Dedifferentiated amniotic fluid mesenchymal stem cell (primary cell): ENCODE measurements around the gene SERPING1.
A peak's percentile ranks its signal among the peaks of the same experiment; 100 is the strongest.

Source experiments
- DNase-seq: peaks from one replicate; pipeline ENCODE4 v3.0.0-alpha.2; 2016; ENCODE audit errors: extremely low spot score

SERPING1 gene

DNA sequence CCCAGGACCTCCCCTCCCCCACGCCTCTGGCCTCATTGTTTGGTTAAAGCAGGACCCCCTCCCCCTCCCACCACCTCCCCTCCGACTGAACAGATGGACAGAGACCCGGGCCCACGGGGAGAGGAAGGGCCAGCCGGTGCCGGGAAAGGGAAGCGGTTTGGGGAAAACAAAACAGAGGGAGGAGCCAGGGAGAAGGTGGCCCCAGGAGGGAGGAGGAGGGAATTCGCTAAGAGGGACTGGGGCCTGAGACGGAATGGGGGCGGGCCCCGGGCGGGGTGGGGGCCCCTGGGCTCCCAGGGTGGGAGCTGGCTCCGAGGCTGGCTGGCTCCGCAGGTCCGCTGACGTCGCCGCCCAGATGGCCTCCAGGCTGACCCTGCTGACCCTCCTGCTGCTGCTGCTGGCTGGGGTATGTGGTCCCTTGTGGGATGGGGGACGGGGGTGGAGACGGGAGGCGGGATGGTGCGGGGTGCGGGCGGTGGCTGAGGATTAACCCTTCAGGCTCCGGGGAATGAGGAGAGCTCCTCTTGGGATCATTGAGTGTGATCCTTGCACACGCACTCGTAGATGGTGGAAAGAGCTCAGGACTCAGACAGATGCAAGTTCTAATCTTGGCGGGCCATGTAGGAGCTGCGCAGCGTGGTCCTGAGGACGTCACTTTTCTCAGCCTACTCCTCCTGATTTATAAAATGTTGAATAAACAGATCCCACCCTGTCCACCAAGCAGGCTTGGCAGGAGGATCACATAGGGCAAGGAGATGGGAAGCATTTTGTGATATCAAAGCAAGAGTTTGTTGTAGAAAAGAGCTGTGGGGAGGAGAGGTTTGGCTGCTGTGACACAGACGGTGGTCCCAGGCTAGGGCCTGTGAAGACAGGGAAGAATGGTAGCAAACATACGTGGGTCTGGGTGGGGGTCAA is 688 bp downstream of the SERPING1 start:
- no peak for DNase-seq

DNA sequence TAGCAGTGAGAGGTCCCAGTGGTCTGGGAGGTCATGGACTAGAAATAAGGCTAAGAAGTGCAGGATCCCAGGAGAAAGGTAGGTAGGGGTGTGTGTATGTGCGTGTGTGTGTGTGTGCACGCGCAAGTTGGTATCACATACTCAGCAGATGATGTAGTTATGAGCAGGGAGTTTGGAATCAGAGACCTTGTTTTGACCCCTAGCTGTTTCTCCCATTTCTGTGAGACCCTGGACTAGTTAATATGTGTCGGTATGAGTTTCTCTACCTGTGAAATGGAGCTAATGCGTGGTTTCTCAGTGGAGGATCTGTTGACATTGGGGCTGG is 1.3 kb downstream of the SERPING1 start:
- DNase-seq: no peak

DNA sequence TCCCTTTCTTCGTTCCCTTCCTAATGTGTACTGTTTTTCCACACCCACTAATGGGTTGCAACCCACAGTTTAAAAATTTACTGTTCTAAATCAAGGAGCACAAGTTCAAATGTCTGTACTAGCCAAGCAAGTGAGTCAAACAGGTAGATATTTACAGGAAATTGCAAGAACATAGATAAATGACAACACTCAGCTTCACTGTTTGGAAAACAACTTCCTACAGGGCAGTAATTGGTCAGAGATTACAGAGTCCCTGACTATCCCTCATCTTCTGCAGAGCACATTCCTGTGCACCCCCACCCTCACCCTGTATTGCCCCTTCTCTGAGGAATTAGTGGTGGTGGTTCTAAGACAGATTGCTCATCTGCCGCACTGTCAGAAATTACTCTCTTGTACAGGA is 1.9 kb downstream of the SERPING1 start:
- DNase-seq: no peak

DNA sequence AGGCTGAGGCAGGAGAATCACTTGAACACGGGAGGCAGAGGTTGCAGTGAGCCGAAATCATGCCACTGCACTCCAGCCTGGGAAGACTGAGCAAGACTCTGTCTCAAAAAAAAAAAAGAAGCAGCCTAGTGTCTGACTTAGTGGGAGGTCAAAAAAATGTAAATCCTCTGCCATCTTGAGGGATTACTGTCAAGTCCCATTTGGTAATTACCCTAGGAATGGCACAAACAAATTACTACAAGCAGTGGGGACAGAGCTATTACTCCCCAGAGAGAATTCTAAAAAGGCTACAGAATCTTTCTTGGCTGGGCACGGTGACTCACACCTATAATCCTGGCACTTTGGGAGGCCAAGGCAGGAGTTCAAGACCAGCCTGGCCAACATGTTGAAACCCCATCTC is 3.8 kb downstream of the SERPING1 start:
- DNase-seq: no peak

DNA sequence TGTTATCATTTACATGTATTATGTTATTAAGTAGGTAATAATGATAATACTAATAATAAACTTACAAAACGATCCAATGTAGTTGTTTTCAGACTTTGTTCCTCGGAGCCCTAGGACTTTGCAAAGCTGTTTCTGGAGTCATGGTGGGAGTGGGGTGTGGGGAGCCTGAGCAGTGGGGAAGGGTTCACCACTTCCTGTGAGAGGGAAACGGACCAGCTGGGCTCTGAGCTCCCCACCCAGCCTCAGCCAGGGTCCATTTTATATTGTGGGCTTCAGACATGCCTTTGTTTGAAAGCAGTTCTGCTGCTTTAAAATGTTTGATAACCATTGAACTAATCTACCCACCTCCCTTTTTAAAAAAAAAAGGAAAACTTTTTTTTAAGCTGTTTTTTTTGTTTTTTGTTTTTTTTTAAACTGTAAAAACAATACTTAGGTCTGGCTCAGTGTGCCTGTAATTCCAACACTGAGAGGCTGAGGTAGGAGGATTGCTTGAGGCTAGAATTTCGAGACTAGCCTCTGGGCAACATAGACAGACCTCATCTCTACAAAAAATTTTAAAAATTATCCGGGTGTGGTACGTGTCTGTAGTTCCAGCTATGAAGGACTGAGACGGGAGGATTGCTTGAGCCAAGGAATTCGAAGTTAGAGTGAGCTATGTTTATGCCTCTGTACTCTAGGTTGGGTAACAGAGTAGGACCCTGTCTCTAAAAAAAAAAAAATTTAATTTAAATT is 7.0 kb downstream of the SERPING1 start:
- no peak for DNase-seq

DNA sequence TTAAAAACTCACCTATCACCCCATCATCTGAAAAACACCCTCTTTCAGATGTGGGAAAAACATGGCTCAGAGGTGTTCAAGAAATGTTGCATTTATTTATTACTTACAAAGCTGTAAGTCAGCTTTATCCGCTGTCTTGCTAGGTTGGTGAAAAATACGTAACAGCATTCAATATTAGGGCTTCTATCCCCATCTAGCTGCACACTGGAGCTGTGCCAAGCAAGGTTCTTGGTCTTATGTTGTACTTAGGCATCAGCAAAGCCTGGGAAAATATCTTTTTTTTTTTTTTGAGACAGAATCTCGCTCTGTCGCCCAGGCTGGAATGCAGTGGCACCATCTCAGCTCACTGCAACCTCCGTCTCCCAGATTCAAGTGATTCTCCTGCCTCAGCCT is 7.5 kb downstream of the SERPING1 start:
- DNase-seq: no peak

DNA sequence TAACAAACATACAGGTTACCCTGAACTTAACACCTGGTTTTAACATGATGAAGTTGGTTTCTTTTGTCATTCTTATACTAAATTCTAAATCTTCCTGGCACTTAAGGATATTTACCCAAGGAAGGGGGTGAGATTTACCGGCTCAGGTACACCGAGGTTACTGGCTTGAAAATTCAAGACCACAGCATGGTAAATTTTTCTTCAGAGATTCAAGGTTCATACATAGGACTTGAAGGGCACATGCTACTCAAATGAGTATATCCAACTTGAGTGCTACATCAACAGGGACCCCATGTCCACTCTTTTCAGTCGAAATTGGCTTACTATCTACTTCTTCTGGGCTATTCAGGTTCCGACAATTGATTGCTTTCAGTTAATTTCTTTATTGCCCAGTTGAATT is 12.7 kb downstream of the SERPING1 start:
- no peak for DNase-seq

DNA sequence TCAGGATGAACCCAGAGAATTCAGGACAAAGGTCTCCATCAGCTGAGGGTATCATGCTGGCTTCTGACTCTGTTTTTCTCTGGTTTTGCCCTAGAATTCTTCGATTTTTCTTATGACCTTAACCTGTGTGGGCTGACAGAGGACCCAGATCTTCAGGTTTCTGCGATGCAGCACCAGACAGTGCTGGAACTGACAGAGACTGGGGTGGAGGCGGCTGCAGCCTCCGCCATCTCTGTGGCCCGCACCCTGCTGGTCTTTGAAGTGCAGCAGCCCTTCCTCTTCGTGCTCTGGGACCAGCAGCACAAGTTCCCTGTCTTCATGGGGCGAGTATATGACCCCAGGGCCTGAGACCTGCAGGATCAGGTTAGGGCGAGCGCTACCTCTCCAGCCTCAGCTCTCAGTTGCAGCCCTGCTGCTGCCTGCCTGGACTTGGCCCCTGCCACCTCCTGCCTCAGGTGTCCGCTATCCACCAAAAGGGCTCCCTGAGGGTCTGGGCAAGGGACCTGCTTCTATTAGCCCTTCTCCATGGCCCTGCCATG is 16.8 kb downstream of the SERPING1 start:
- no peak for DNase-seq

DNA sequence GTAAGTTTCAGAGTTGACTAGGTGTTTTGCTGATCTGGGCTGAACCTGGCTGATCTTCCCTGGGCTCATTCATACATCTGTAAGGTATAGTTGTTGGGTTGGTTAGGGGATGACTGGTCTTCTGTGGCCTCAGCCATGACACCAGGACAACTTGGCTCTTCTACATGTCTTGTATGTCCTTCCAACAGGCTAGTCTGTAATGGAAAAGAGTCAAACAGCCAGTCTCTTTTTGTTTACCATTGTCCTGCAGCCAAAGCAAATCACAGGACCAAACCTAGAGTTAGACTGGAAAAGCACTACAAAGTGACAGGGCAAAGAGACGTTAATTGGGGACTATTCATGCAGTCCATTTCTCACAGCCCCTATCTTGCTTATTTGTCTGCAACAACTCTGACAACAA is 17.8 kb downstream of the SERPING1 start:
- DNase-seq: no peak

DNA sequence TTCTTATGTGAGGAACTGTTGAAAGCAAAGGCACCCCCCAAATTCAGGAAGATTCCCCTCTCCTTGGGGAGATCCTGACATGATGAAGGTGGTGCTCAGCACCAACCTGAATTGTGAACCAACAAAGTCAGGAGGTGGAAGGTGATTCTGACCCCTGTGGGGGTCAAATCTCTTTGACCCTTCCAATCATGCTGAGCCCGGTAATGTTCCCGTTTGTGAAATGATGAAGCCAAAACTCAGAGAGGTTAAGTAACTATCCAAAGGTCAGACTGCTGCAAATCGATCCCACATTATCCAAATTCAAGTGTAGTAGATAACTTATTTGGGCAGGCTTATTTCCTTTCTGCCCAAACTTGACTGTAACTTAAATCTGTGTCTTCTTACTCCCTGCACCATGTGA is 19.1 kb downstream of the SERPING1 start:
- no peak for DNase-seq

DNA sequence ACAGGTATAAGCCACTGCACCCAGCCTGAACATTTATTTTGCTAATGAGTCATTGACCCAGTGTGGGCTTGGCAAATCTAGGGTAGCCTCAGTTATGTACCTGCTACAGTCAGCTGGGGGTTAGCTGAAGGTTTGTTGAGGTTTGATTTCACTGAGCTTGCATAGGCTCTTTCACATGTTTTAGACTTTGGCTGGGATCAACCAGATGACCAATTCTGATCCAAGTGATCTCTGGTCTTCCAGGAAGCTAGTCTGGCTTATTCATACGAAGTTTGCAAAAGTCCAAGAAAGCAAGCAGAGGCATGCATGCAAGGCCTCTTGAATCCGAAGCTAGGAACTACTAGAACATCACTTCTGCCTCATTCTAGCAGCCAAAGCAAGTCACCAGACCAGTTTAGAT is 21.0 kb downstream of the SERPING1 start:
- DNase-seq: no peak

DNA sequence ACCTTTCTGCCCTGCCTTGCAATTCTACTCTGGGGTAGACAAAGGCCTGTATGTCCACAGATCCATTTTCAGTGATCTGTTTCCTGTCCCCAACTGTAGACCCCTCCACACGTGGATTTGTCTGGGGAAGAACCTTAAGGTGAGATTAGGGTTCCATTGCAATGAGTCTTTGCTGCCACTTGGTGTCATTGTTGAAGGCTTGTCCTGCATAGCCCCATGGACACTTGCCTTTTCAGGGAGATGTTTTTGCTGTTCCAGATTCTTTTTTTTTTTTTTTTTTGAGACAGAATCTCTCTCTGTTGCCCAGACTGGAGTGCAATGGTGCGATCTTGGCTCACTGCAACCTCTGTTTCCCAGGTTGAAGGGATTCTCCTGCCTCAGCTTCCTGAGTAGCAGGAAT is 21.8 kb downstream of the SERPING1 start:
- no peak for DNase-seq

DNA sequence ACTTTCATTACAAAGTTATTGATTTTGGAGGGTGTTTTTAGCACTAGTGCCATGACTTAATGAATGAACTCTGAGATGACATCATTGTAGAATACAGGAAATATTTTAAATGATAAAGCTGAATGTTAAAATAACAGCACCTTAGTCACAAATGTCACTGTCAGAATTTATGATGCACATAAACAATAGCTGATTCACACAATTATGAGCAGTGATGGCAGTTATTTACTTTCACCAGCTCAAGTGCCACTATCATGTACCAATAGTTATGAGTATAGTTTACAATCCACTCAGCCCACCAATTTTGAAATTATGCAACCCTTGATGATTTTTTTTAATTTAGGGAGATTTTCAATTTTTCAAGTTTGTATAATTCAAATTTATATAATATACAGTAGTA is 23.0 kb downstream of the SERPING1 start:
- DNase-seq: no peak

DNA sequence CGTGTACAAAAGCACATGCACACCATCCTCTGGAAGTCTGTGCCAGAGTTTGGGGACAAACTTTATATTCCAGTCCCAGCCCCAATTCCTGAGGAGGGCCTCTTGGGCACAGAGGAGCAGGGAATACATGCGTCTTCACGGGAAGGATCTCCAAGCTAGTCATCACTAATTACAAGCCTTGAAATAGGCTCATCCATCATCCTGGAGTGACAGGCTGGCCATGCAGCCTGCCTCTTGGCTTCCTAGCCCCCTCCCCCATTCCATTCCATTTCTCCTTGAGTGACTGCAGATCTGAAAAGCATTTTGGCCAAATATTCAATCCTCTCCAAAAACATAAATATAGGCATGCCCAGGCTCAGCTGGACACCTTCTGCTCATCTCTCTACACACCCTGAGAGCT is 24.8 kb downstream of the SERPING1 start:
- no peak for DNase-seq

DNA sequence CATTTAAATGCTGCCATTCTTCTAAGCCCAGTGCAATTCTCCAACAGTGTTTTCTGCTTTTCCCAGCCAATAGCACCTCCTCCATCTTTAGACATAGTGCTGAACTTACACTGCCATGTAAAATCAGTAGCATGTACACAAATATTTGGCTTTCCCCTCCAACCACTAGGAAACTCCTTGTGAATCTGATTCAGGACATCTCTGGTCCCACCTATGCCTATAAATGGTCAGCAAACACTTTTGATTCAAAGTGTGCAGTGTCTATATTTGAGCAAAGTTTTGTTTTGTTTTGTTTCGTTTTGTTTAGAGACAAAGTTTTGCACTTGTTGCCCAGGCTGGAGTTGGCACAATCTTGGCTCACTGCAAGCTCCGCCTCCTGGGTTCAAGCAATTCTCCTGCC is 27.4 kb downstream of the SERPING1 start:
- no peak for DNase-seq

DNA sequence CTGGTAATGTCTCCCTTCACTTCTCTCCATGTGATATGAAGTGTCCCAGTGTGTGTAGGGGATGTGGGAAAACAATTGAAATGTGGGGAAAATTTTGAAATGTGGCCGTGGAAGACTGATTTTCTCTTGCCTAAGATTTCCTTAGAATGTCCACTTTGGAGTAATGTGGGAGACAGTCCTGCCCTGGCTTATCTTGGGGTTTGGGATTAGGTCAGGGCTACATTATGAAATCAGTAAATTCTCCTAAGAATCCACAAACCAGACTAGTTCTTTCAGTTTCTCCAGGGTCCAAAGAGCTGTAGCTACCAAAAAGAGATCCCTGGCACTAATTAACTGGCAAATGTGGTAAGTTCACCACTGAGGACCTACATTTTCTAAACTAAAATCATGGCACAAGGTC is 29.4 kb downstream of the SERPING1 start:
- no peak for DNase-seq

DNA sequence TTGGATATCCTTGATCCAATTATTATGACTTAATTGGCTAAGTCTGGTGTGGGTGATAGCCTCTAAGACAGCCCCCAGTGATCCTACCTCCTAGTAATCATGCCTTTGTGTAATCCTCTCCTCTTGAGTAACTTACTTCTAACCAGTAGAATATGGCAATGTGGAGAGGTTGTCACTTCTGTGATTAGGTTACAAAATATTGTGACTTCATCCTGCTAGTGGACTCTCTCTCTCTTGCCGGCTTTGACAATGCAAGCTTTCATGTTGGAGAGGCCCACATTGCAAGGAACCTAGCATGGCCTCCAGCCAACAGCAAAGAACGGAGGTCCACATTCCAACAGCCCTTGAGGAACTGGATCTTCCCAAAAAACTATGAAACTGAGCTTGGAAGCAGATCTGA is 32.7 kb downstream of the SERPING1 start:
- no peak for DNase-seq

DNA sequence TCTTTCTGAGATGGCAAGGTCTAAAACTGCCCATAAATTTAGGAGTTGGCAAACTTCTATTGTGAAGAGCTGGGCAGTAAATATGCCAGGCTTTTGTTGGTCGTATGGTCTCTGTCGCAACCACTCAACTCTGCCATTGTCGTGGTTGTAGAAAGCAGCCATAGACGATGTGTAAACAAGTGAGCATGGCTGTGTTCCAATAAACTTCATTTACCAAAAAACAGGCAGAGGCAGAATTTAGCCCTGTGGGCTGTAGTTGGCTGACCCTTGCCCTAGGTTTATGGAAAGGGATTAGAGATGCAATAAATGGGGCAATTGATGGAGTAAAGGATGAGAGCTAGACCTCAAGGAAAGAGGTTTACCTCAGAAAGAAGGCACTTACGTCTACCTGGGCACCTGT is 34.6 kb downstream of the SERPING1 start:
- DNase-seq: no peak

DNA sequence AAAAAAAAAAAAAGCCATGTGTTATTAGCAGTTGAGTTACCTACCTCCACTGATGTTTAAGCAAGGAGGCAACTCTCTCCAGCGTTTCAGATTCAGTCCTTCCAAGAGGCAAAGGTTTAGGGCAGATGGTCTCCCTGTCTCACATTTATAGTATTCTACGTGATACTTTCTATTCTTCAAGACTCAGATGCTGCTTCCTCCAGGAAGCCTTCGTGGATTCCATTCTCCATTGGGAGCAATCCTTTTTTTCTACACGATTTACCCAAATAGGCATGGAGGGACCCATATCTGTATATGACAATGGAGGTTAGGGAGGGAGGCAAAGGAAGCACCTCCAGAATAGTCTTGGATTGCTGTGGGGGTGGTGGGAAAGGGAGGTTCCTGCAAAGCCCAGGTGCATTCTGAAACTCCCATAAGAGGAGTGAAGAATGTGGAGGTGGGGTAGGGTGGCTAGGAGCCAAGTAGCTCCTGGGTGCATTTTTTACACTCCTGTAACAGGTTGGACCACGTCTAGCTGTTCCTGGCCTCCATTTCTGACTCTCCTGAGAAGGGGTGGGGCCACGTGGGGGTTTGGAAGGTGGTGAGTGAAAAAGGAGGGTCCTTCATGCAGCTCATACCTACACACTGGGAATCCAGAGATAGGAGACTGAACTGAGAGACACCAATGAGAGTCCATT is 36.0 kb downstream of the SERPING1 start:
- DNase-seq: no peak

DNA sequence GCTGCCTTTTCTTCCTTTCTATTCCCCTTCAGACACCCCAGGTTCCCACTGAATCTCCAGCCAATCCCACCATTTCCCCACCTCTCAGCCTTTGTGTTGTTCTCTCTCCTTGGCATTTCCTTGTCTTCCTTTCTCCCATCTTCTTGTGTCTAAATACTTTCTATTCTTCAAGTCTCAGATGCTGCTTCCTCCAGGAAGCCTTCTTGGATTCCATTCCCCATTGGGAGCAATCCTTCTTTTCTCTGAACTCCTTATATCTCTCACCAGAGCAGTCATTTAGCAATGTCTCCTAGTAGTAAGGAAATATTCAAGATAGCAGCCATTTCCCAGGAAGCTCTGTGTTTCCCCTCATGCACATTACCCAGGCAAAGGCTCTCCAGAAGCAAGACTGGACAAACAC is 36.8 kb downstream of the SERPING1 start:
- no peak for DNase-seq

DNA sequence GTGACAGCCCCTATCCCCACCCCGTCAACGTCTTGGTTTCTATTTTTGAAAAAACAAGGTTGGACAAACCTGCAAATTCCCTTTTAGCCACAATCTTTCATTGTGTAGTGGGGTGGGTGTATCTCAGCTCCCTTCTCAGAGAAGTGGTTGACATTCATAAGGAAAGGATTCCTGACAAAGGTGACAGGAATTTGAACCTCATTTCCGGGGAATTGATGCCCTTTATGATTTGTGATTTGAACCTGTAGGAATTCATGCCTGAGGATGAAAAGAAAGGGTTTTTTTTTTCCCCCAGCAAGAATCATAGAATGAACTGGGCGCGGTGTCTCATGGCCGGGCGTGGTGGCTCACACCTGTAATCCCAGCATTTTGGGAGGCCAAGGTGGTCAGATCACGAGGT is 37.8 kb downstream of the SERPING1 start:
- DNase-seq: no peak

DNA sequence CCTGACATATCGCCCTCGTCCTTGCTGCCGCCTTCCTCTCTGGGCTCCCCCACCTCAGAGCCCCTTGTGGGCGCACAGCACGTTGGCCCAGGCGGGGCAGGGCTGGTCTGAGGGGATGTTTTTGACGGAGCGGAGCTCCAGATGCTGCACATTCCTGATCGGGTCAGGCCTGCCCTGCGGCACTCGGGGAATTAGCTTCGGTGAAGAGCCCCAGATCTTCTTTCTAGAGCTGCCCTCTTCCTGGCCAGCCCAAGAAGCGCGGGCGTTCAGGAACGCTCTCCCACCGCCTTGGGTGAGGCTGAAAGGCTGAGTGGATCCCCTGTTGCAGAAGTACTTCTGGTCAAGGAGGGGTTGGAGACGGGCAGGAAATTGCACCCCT is 40.1 kb downstream of the SERPING1 start:
- DNase-seq: peak; percentile 25
